ENCODE measurements around the gene PLOD3.

DNA sequence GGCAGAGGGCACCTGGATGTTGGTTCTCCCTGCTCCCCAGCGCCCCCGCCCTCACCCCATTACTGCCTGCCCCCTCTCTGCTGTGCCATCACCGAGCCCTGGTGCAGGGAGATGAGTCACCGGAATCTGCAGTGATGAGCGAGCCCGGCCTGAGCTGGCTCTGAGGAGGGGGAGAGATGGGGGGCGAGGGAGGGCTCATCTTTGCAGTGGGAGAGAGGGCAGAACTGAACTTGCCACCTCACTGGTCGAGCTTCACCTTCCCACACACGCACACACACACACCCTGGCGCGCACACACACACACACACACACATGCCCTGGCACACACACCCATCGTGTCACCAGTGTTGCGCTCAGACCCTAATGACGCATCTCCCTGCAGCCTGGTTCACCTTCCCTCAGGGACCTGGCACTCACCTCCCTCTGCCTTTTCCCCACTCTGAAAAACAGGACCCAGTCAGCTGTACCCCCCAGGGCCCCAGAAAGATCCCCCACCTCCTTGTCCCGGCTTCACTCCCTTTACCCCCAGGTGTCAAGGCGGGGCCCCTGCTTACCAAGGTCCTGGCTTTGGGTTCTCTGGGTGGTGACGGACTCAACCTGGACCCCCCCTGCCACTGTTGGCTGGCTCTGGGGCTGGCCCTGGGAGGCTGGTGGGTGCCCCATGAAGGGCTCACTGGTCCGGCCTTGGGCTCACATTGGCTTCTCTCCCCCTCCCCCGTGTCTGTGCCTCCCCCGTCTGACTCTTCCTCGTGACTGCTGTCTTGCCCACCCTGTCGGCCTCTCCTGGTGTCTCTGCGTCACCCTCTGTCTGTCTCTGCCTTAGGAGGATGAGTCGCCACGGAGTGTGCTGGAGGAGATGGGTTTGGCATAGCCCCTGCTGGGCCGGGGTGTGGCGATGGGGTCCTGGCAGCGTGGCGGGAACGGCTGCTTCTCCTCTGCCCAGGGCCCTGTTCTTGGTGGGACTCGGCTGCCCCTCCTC is 57.4 kb downstream of the PLOD3 start:
- TF ChIP-seq, protein P1, sequence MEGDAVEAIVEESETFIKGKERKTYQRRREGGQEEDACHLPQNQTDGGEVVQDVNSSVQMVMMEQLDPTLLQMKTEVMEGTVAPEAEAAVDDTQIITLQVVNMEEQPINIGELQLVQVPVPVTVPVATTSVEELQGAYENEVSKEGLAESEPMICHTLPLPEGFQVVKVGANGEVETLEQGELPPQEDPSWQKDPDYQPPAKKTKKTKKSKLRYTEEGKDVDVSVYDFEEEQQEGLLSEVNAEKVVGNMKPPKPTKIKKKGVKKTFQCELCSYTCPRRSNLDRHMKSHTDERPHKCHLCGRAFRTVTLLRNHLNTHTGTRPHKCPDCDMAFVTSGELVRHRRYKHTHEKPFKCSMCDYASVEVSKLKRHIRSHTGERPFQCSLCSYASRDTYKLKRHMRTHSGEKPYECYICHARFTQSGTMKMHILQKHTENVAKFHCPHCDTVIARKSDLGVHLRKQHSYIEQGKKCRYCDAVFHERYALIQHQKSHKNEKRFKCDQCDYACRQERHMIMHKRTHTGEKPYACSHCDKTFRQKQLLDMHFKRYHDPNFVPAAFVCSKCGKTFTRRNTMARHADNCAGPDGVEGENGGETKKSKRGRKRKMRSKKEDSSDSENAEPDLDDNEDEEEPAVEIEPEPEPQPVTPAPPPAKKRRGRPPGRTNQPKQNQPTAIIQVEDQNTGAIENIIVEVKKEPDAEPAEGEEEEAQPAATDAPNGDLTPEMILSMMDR (IDR thresholded peaks at IDR 0.05; ENCODE audit: insufficient read depth, low read length, poor library complexity, severe bottlenecking): no peak
- no peak for TF ChIP-seq EZH2phosphoT487 (conservative IDR thresholded peaks at IDR 0.05; ENCODE audit: low read length)

Measured in SU-DHL-6 (cell line).